DND-41 (cell line): Measurements from ENCODE around the gene FHOD3.

Experiments used
- ATAC-seq: fragments of 200-7000 bp; cut with Tn5 transposase; 3 replicates; pipeline ENCODE4 v1.9.1; 2021; ENCODE audit warnings: low read depth; ENCODE audit not compliant: insufficient read depth
- DNase-seq: peaks from one replicate; pipeline ENCODE4 v3.0.0-alpha.2; 2020
- H2AFZ ChIP-seq: 2 replicates; pipeline ENCODE4 v1.6.0; 2012; ENCODE audit warnings: low read depth, low read length
- H3K27ac ChIP-seq: 2 replicates; pipeline ENCODE4 v1.5.1; 2012; ENCODE audit warnings: low read length, inconsistent platforms
- H3K27me3 ChIP-seq: fragments of 200-600 bp; sonication (generic); 2 replicates; pipeline ENCODE4 v1.6.0; 2012; ENCODE audit warnings: low read length, mild to moderate bottlenecking, inconsistent platforms; ENCODE audit not compliant: insufficient read depth, poor library complexity
- H3K36me3 ChIP-seq: 2 replicates; pipeline ENCODE4 v1.5.1; 2012; ENCODE audit warnings: low read length, inconsistent platforms; ENCODE audit not compliant: insufficient read depth
- H3K4me1 ChIP-seq: 2 replicates; pipeline ENCODE4 v1.5.1; 2012; ENCODE audit warnings: mild to moderate bottlenecking, low read length; ENCODE audit not compliant: insufficient read depth
- H3K4me2 ChIP-seq: 2 replicates; pipeline ENCODE4 v1.6.0; 2012; ENCODE audit warnings: mild to moderate bottlenecking, moderate library complexity, low read length, inconsistent platforms; ENCODE audit not compliant: insufficient read depth
- H3K4me3 ChIP-seq, 2 experiments: fragments of 200-600 bp in 1 of 2; shearing (Covaris generic) in 1 of 2; 2 replicates each; pipeline ENCODE4 v1.5.1; 2012 to 2016; ENCODE audit warnings: inconsistent platforms in 2 of 2, low read length in 2 of 2, mild to moderate bottlenecking in 2 of 2, low read depth in 1 of 2, moderate library complexity in 1 of 2
- H3K79me2 ChIP-seq: 2 replicates; pipeline ENCODE4 v1.6.0; 2012; ENCODE audit warnings: low read length, inconsistent platforms; ENCODE audit not compliant: insufficient read depth
- H3K9ac ChIP-seq: 2 replicates; pipeline ENCODE4 v1.6.0; 2012; ENCODE audit warnings: low read depth, mild to moderate bottlenecking, inconsistent platforms, low read length, moderate library complexity
- H3K9me3 ChIP-seq: 2 replicates; pipeline ENCODE4 v1.5.1; 2012; ENCODE audit warnings: low read length, moderate library complexity, mild to moderate bottlenecking, inconsistent platforms; ENCODE audit not compliant: insufficient read depth, severe bottlenecking
- H4K20me1 ChIP-seq: 2 replicates; pipeline ENCODE4 v1.6.0; 2012; ENCODE audit warnings: low read length; ENCODE audit not compliant: insufficient read depth
- EZH2 ChIP-seq: IDR thresholded peaks from 3 replicates; pipeline ENCODE4 v1.6.1; 2012; ENCODE audit warnings: borderline replicate concordance, low read depth, mild to moderate bottlenecking, moderate library complexity, low read length, inconsistent platforms; ENCODE audit not compliant: severe bottlenecking
- TF ChIP-seq, protein P1 (sequence below): IDR thresholded peaks from 2 replicates; pipeline ENCODE4 v1.5.1; 2012; ENCODE audit warnings: borderline replicate concordance, low read length, moderate library complexity, mild to moderate bottlenecking; ENCODE audit not compliant: poor library complexity, severe bottlenecking; ENCODE audit errors: extremely low read depth

Gene FHOD3

DNA sequence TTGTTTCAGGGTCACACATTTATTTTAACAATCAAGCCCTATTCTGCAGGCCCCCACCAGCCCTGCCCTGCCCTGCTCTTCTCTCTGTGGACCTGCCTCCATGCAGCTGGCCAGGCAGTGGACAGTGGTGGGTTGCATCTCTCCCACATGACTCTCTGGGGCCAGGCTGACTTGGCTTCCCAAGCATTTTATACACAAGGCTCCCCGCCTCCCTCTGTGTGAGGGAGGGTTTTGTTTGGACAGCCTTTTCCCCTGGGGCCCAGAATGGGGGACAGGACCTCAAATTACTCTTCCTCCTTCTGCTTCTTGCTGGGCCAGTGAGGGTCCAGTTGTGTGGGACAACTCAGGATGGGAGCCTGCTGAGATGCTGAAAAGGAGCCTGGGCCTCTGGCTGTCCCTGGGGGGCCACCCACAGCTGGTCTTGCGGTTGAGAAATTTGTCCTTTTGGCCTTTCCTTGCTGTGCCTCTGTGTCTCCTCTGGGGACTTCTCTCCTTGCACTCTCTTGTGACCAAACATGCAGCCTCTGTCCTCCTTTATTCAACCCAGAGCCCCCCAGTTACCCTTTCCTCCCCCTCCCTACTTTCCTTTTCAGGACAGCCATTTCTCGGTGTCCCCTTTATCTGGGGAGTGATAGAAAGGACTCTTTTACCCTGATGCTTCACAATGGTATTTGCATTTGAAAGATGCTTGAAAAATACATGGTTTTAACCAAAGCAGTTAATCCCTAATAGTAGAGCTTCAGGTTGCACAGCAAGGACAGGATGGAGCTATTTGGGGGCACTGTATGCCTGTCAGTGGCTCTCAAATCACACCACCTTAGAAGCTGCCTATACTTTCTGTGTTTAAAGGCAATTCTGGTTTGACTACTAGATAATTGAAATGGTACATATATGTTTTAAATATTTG is 151.1 kb downstream of the FHOD3 start:
- Histone ChIP-seq H3K27me3 (peaks cover 5% of the 10 kb centered on the region), H3K79me2 (no peaks in the 10 kb centered on the region), H2AFZ (no peak overlapping the region), H4K20me1 (no peaks in the 10 kb centered on the region), H3K27ac (no peak overlapping the region), H3K4me1 (no peaks in the 10 kb centered on the region), H3K4me2 (no peak overlapping the region), H3K9me3 (no peaks in the 10 kb centered on the region), H3K4me3 (no peak overlapping the region), H3K9ac (no peak overlapping the region), H3K36me3 (no peaks in the 10 kb centered on the region)
- DNase-seq (no peak), ATAC-seq (no peak)
- TF ChIP-seq, protein P1, sequence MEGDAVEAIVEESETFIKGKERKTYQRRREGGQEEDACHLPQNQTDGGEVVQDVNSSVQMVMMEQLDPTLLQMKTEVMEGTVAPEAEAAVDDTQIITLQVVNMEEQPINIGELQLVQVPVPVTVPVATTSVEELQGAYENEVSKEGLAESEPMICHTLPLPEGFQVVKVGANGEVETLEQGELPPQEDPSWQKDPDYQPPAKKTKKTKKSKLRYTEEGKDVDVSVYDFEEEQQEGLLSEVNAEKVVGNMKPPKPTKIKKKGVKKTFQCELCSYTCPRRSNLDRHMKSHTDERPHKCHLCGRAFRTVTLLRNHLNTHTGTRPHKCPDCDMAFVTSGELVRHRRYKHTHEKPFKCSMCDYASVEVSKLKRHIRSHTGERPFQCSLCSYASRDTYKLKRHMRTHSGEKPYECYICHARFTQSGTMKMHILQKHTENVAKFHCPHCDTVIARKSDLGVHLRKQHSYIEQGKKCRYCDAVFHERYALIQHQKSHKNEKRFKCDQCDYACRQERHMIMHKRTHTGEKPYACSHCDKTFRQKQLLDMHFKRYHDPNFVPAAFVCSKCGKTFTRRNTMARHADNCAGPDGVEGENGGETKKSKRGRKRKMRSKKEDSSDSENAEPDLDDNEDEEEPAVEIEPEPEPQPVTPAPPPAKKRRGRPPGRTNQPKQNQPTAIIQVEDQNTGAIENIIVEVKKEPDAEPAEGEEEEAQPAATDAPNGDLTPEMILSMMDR: no peak
- TF ChIP-seq EZH2: no peak

DNA sequence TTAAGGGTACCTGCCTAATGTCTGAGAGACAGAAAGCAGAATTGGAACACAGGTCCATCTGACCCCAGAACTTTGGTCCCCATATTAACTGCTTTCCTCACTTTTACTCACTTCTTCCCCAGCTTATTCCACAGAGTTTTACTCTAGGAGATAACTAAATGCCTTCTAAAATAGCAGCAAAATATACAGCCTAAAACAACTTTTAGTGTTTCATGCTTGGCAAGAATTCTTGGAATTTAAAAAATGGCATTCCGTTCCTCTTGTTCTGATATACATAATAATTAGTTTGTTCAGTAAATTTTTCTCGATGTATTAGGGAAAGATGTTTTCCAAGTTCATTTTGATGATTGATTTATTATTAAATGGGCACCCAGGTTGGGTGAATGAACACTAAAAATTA is 151.9 kb downstream of the FHOD3 start:
- Histone ChIP-seq H3K27ac (no peak overlapping the region), H3K27me3 (peaks cover 7% of the 10 kb centered on the region)
- no peak for ATAC-seq

DNA sequence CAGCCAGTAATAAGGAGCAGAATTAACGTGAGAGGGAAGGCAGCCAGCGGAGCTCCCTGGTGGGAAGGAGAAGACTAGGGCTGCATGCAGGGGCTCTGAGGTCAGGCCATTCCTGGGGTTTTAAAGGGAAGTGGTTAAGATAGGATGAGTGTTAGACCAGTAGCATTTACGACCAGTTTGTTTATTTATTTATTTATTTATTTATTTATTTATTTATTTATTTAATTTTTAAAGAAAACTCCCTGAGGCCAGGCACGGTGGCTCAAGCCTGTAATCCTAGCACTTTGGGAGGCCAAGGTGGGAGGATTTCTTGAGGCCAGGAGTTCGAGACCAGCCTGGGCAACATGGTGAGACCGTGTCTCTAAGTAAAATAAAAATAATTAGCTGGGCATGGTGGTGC is 152.8 kb downstream of the FHOD3 start:
- Histone ChIP-seq H3K36me3 (no peaks in the 10 kb centered on the region), H4K20me1 (no peaks in the 10 kb centered on the region), H3K9ac (no peak overlapping the region), H3K79me2 (no peaks in the 10 kb centered on the region), H3K9me3 (no peaks in the 10 kb centered on the region), H3K4me3 (no peak overlapping the region), H3K27ac (no peak overlapping the region), H3K4me1 (no peaks in the 10 kb centered on the region), H3K27me3 (peaks cover 15% of the 10 kb centered on the region), H3K4me2 (no peak overlapping the region), H2AFZ (no peak overlapping the region)
- no peak for TF ChIP-seq EZH2
- DNase-seq (no peak), ATAC-seq (no peak)

More for the DNA sequence above, 151.9 kb downstream of the FHOD3 start:
- H3K4me2 ChIP-seq: no peak overlapping the region
- H3K9me3 ChIP-seq: no peaks in the 10 kb centered on the region
- no peak for DNase-seq
- H2AFZ ChIP-seq: no peak overlapping the region
- no peak for TF ChIP-seq EZH2
- H4K20me1 ChIP-seq: no peaks in the 10 kb centered on the region
- no peaks in the 10 kb centered on the region for H3K4me1 ChIP-seq
- H3K36me3 ChIP-seq: no peaks in the 10 kb centered on the region
- H3K4me3 ChIP-seq: no peak overlapping the region
- no peak overlapping the region for H3K9ac ChIP-seq
- H3K79me2 ChIP-seq: no peaks in the 10 kb centered on the region

DNA sequence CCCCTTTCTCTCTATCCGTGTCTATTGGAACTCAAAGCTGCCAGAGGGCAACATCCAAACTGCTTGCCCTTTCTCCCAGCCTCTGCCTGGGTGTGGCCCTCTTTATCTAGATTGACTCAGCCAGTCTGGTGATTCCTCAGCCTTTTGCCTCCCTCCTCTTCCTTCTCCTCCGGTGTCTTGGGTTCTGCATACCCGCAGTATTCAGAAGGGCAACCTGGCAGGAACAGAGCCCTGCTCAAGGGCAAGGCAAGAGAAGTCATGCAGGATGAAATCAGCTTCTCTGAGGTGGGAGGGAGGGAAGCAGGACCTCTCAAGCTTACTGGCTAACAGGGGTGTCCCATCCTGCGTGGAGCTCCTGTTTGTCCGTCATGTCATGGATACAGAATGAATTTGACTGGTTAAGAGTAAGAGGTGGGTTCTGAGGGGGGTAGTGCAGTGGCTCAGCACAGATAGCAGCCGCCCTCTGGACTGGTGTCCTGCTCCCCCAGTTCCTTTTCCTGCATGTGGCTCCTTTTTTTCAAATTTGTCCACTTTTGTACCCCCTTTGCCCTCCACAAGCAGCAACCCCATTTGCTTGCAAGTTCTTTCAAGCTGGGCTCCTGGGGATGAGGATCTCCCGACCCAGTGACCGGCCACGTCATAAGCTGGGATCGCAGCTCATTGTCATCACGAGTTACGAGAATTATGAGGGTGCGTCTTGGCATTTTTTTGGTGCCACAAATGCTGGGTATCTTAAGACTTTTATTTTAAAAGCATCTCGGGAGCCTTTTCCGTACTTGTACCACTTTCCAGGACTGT is 154.1 kb downstream of the FHOD3 start:
- H3K4me1 ChIP-seq: no peaks in the 10 kb centered on the region
- no peak for TF ChIP-seq EZH2
- TF ChIP-seq, protein P1: no peak
- ATAC-seq (no peak), DNase-seq (no peak)
- no peak overlapping the region for H2AFZ ChIP-seq
- H3K4me2 ChIP-seq: no peak overlapping the region
- no peak overlapping the region for H3K9ac ChIP-seq
- H3K27ac ChIP-seq: no peak overlapping the region
- H3K4me3 ChIP-seq: no peak overlapping the region
- no peaks in the 10 kb centered on the region for H3K36me3 ChIP-seq
- no peaks in the 10 kb centered on the region for H3K79me2 ChIP-seq
- no peaks in the 10 kb centered on the region for H3K9me3 ChIP-seq
- H4K20me1 ChIP-seq: no peaks in the 10 kb centered on the region
- peaks cover 15% of the 10 kb centered on the region for H3K27me3 ChIP-seq
